Adrenal gland (tissue), 5 donors: ENCODE data around the gene FRMD3.

ENCODE experiments used
- POLR2A ChIP-seq, 2 donors: fragments of 450-650 bp; IDR thresholded peaks; one replicate each; pipeline ENCODE4 v1.6.1; 2017; ENCODE audit warnings: antibody characterized with exemption in 2 of 2, mild to moderate bottlenecking in 2 of 2, moderate library complexity in 1 of 2
- TF ChIP-seq, protein P1 (sequence below), 6 experiments: fragments of 450-650 bp in 4 of 6; fragments of 200-600 bp in 2 of 6; sonication (generic) in 1 of 6; IDR thresholded peaks; 1 replicate in 5 of 6; 2 replicates in 1 of 6; pipeline versions ENCODE4 v1.5.1 to v1.8.0; 2016 to 2021; ENCODE audit warnings: antibody characterized with exemption in 6 of 6, mild to moderate bottlenecking in 2 of 6, moderate library complexity in 1 of 6
- donor health status: DM: no; HTN: no; CAD: no.

DNA sequence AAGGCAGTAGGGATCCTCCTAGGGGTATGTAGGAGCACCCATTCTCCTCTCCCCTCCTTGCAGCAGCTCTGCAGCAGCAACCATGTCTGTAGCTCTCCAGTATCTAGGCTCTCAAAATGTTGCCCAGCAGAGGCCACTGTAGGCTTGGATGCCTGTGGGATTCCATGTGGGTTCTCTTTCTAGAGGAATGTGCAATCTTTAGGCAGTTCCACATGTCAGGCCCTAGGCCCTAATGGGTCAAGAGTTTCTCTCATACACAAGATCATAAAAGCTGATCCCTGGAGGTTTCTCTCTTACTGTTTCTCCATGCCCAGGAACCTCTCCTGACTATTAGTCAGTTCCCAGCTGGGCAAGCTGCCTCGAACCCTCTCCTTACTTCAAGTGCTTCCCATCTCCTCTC, 215.8 kb downstream of the FRMD3 start:
- TF ChIP-seq, protein P1, sequence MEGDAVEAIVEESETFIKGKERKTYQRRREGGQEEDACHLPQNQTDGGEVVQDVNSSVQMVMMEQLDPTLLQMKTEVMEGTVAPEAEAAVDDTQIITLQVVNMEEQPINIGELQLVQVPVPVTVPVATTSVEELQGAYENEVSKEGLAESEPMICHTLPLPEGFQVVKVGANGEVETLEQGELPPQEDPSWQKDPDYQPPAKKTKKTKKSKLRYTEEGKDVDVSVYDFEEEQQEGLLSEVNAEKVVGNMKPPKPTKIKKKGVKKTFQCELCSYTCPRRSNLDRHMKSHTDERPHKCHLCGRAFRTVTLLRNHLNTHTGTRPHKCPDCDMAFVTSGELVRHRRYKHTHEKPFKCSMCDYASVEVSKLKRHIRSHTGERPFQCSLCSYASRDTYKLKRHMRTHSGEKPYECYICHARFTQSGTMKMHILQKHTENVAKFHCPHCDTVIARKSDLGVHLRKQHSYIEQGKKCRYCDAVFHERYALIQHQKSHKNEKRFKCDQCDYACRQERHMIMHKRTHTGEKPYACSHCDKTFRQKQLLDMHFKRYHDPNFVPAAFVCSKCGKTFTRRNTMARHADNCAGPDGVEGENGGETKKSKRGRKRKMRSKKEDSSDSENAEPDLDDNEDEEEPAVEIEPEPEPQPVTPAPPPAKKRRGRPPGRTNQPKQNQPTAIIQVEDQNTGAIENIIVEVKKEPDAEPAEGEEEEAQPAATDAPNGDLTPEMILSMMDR (IDR thresholded peaks at IDR 0.05): no peak
- no peak for TF ChIP-seq POLR2A (IDR thresholded peaks at IDR 0.05)
